T-helper 1 cell (primary cell): ENCODE results near the gene STK24.
"Not testable (repeated sequence)": the region's sequence is repeated elsewhere in the genome, so short reads cannot be mapped to it uniquely, and the experiment has no call there.

ENCODE experiments used
- DNase-seq, 5 donors: peaks; one replicate each; pipeline ENCODE4 v3.0.0-alpha.2; 2012 to 2020

STK24 gene

DNA sequence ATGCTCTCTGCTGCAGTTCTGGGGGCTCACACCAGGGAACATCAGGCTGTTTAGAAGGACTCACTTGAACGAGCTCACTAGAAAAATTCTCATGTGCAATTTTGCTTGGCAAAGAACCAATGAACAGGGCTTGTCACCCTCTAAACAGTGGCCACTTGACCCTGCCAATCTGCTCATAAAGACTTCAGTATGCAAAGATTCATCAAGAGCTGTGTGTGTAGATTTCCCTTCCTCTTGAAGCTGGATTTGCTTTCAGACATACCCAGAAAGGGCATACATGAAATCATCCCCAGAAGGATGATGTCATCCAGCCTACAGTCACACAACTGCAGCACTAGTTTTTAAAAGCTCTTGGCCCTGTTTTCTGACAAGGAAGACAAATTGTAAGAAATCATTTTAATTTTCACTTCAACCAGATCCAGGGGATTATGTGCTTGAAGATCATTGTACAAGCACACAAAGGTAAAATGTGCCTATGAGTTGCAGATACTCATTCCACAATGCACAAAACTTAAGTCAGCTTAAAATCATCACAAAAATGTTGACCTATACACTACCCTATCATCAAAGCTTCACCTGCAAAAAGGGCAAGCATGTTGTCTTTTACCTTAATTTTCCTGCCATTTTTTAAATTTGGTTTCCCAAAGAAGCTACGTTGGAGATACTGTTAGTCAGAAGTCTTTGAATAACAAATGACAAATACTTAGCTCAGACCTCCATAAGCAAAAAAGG lies 5.2 kb upstream of the STK24 start:
- no peak for DNase-seq

DNA sequence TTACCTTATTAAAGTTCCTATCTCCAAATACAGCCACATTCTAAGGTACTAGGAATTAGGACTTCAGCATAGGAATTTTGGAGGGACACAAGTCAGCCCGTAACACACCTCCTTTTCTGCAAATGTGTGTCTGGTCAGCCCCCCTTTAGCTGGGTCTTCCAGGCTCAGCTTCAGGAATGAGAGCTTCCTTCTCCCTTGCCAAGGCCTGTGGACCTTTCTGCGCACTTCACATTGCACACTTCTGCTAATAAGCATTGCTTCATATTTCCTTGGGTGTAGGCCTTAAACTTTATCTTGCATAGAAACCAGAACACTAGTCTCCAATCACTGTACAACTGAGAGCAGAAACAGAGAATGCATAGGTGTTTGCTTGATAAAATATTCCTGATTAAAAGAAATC lies 4.5 kb upstream of the STK24 start:
- DNase-seq = no peak

DNA sequence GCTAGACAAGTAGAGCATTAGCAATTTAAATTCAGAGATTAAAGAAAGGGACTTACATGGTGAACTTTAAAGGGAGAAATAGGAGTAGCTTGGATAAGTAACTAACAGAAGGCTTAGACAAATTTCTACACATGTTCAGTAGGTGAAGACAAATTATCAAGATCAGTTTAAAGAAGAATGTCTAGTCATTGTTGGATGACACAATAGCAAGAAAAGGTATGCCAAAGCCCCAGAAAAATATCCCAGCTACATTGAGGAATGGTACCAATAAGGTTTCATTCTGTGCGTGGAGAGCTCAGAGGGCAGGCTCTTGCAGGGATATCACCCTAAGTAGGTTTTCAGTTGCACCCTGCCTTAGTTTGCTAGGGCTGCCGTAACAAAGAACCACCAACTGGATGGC lies 3.5 kb upstream of the STK24 start:
- DNase-seq = no peak

DNA sequence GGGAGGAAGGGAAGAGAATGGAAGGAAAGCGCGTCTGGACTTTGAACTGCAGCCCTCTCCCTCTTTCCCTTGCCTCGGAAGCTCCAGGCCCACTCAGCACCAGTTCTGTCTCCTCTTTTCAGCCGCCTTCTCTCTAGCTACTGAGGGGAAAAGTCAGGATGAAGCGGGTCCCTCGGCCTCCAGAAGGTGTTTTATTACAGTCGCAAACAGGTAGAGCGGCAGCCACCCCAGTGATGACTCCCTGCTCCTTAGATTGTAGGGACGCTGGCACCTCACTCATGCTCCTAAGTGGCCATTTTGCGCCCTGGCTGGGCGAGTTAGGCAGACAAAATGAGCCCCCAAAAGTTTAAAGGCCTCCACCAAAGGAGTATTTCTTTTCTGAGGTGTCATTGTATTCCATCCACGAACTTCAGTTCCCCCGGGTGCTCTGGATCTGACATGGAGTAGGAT lies 954 bp upstream of the STK24 start:
- no peak for DNase-seq

DNA sequence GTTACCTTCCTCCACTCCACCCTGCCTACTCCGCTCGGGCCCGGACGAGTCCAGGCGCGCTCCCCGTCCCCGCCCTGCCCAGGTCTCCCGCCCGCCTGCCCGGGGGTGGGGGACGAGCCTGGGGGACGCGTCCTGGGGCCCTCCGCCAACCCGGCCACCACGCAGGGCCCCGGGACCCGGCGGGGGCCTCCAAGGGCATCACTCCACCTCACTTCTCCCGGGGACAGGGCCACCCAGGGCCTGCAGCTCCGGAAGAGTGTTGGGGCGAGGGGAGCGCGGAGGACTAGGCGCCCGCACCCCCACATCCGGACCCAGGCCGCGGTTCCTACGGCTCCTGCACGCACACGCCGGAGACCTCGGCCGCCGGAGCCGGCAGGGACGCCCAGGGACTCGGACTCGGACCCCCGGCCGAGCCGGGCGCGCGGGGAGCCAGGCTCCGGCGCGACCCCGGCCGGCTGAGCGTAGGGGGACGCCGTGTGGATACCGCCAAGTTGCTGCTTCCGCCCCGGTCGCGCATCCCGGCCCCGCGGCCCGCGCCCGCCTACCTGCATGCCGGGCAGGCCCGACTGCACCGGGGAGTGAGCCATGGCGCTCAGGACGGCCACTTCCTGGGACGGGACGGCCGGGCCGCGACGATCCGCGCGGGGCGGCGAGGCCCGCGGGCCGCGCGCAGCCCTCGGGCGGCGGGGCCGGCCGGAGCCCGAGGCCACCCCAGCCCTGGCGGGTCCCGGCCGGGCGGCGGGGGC lies 534 bp downstream of the STK24 start:
- DNase-seq = peak in 2 of 5 donors; percentile 45 to 68

DNA sequence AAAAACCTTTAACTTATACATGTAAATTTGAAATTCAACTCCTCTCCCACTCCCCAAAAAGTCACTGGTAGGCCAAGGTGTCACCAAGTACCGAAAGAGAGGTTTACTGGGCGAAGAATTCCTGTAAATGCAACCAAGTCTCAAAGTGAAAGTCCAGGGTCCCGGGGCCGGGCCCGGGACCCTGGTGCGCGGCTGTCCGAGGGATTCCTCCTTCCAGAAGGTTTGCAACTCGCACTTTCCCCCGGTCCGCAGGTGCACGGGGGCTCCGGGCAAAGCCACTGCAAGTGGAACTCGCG lies 1.1 kb downstream of the STK24 start:
- DNase-seq = no peak

DNA sequence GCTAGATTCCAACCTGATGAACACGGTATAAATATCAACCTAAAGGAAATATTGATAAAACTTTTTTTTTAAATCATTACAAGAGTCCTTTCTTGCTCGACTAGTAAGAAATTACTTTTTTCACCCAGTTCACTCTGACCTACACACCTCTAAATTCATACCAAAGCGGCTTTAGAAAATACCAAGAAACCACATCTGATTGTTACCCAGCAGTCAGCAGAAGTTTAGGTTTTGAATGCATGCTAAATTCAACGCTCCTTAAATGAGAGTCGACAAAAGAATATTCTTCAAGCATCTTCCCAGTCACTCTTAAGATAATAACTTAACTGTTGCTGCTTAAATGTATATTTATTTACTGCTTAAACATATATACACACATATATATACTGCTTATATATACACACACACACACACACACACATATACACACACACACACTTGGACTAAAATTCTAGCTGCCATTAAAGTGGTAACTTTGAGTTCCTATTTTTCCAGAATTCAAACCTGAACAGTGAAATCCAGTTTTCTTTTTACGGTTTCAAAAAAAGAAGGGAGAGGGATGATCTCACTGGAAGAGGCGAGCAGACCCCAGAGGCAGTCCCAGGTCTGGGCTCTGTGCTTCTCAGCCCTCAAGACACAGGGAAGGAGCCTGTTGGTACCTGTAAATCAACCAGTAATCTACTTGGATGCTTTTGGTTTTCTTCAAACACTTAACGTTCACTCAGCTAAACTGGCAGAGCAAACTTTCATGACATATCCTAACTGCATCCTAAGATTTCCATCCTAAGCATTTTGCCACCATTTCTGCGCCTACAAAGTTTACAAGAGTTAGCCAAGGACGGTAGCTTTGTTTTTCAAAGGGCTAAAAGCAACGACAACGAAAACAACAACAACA lies 1.7 kb downstream of the STK24 start:
- no peak for DNase-seq

DNA sequence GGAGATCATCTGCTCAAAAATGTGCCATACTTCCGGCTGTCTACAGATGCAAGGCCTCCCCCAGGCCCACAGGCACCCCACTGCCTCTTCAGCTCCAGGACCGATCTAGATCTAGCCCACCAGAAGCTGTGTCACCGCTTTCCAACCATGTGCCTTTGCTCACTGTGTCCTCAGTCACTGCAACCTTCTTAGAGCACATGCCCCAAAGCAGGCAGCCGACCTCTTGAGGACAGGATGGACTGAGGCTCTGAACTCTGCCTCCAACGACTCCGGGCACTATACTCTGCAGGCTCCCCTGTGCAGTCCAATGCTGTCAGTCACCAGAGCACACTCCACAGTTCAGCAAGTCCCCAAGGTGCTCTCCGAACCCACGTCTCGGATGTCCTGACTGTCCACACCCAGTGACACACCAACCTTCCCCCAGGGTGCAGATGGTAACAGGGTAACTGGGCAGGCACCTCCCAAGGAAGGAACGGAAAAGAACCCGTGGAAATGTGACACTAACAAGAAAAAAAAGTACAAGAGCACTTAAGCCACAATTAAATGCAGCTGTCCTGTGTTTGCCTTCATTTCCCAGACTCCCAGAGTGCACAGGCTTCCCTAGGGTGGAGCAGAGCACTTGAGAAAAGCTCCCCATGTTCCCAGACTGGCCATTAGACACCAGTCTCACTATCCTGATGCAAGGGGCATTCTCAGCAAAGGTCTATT lies 4.8 kb downstream of the STK24 start:
- DNase-seq = no peak

DNA sequence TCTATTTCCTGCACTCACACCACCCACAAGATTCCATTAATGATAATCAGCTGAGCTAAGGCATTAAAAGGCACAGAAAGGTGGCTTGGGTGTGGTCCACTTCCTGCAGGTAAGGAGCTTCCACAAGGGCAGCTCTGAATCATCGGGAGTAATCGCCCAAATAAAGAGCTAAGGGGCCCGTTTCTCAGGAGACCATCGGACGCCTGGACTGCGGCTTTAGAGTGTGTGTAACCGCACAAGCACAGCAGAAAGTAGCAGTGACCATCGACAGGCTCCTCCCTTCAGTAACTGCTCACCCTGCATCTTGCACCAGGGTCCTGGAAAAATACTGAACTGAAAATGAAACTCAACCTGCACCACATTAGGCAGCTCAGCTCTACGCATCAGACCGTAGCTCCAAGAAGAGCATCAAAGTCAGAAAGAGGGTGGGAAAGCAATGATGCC lies 6.0 kb downstream of the STK24 start:
- peak in 2 of 5 donors; percentile 21 to 75 for DNase-seq

DNA sequence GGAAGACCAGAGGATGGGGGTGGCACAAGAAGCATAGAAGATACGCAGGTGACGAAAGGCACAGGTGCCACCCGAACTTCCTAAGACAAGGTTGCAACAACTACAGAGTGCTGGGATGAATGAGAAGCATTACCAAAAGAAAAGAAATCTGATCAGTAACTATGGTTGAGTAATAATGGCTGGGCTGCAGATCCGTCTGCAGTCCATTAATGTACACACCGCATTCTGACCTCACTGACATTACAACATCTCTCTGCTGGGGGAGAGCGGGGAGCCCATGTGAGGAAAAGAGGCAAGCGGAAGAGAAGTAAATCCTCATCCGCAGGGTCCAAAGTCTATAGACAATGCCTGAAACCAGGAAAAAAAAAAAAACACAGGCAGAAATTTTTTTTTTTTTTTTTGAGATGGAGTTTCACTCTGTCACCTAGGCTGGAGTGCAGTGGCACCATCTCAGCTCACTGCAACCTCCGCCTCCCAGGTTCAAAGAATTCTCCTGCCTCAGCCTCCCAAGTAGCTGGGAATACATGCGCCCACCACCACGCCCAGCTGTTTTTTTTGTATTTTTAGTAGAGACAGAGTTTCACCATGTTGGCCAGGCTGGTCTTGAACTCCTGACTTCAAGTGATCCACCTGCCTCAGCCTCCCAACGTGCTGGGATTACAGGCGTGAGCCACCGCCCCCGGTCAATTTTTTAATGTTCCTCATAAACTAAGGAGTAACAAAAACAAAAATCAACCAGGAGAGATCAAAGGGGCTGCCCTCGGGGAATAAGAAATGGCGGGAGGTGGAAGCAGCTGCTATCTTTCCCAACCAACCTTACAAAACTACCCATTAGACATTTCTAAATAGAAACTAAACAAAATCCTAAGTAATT lies 7.2 kb downstream of the STK24 start:
- DNase-seq = not testable (repeated sequence)

DNA sequence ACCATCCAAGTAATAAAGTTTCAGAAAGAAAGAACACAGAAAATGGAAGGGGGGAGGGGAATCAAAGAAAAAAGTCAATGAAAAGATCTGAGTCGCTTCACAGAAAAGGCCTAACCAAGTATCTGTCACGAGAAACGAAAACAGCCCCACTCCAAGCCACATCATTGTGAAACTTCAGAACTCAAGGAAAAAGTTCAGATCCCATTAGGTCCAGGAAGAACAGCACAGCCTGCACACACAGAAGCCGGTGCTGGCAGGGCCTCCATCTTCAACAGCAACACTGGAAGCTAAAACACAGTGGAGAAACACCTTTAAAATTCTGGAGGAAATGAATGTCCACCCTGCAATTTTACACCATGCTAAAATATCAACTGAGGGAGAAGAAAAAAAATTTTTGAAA lies 8.0 kb downstream of the STK24 start:
- no peak for DNase-seq

DNA sequence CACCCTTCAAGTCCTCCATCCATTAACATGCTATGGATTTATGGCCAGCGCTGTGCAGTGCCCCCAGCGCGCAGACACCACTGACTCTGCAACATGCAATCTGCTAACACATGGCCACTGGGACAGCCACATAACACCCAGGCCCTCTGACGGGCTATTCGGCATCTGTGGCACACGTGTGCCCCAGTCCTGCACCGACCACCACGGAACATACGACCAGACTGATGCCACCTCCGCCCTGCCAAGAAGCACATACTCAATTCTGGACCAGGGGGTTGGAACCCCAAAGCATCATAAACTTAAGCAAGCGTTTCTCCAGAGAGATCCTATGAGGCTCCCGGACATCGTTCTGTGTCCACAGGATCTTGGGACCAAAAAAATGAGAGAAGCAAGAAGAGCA lies 9.8 kb downstream of the STK24 start:
- DNase-seq = no peak

DNA sequence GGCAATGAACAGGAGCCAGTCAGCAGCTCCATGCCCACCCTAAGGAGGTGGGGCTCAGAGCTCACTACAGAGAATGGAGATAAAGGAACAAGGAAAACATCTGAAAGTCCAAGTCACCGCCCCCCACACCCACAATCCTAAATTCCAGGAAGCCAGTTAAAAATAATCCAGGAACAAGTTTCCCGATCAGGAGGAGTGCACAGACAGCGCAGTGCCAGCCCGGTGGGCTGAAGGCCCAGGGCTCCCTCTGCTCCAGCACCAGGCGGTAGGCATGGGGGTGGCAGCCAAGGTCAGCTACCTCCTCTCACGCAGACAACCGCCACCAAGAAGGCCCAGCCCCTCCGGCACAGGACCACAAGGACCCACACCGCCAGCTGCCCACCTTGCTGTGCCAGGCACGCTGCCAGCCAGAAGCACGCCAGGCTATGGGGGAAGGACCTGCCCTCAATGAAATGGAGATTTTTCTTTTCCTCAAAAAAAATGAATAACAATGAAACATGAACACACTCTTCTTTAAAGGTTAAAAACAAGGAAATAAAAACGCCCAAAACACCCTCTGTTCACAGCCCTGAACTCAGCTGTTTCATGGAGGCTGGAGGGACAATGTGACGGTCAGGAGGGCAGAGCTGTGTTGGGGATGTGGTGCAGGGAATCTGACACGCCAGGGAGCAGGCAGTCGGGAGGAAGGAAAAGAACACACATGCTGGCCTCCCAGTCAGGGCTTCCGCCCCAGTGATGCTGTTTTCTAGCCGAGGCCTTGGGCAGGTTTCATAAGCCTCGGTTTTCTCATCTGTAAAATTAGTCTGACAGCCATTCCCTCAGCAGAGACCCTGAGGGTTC lies 11.0 kb downstream of the STK24 start:
- DNase-seq = no peak

DNA sequence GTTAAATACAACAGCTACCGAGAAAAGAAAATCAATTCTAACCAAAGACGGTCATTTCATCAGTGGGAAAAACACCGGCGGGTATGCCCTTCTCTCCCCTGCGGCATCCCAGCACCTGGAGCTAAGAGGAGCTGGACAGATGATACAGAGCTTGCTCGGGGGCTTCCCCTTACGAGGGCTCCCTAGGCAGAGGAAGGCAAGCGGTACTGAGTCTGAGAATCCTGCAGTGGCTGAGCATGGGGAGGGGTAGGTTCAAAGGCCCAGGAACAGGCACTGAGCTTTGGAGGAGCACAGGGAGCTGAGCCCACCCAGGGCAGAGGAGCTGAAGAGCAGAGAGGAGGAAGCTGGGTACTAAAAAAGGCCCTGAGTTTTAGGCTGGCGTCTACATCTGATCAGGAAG lies 12.7 kb downstream of the STK24 start:
- no peak for DNase-seq

DNA sequence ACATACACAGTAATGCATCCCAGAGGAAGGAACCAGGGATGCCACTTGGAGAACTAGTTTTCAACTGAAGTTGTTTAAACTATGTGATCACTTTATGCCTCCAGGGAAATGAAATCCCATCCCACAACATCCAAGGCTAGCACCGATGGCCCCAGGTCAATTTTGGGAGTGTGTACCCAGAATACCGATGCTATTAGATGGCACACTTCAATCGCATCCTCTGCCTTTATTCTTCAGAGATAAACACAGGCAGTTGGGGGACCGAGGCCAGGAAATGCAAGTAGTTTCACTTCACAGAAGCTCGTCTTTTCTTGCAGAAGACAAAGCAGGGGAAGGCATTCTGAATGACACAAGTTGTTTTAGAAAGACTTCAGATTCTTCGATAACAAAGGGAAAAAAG lies 13.8 kb downstream of the STK24 start:
- DNase-seq = peak in 3 of 5 donors; percentile 23 to 68 (median 41)

DNA sequence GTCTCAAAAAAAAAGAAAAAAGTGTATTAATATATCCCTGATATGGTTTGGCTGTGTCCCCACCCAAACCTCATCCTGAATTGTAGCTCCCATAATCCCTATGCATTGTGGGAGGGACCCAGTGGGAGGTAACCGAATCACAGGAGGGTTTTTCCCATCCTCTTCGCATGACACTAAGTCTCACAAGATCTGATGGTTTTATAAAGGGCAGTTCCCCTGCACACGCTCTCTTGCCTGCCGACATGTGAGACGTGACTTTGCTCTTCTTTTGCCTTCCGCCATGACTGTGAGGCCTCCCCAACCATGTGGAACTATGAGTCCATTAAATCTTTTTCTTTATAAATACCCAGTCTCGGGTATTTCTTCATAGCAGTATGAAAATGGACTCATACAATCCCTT lies 17.7 kb downstream of the STK24 start:
- no peak for DNase-seq

DNA sequence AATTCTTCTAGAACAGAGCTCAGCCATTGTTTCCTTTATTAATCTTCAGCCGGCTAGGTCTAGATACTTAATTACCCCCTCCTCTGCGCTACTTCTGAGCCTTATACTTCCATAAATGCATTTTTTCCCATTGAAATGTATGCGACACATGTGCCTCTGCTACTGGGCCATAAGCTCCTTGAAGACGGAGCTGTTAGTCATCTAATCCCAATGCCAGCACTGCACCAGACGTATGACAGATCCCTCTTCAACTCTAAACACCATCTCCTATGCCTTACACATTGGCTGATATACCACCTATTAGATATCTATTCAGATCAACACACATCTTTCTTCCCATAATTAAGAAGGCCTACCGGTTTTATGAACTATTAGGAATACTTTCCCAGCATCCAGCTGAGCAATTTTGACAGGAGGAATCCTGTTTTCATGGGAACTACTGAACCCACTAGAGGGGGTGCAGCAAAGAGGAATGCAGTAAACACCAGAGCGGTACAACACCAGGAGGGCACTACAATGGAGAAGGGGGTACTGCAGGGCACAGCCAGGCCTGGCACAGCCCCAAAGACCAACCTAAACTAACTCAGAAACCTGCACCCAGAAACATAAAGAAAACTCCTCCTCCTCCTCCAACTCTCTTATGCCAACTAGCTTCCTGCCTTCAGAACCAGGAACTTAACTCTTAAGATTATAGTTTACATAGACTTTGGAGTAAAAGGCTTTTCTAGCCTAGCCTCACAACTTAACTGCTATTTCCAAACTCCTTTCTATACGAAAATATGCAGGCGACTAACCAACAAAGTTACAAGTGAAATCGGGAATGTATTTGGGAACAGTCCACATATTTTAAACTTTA lies 18.7 kb downstream of the STK24 start:
- DNase-seq = no peak

DNA sequence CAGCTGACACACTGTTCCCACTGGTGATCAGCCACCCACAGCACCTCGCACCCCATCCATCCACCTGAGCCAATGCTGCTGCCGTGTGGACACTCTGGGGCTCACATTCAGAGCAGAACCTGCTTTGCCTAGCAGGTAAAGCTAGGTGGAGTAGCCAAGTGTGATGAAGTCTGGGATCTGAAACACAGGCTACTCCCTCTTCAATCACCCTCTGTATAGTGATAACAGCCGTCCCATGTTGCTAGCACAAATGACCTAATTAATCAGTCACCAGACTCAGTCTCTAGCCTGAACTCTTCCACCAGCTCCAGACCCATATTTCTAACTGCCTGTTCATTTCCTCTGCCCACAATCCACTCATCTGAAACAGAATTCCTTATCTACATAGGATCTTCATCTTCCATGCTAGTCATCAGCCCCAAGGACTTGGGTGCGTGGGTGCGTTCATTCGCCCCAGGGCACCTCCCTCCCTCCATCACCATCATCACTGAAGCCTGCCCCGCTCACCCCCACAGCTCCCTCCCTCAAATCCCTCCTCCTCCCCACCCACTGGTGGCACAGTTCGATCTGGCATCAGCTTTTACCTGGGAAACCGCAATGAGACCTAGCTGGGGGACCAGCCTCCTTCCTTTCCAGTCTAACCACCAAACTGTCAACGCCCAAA lies 19.8 kb downstream of the STK24 start:
- DNase-seq = no peak

DNA sequence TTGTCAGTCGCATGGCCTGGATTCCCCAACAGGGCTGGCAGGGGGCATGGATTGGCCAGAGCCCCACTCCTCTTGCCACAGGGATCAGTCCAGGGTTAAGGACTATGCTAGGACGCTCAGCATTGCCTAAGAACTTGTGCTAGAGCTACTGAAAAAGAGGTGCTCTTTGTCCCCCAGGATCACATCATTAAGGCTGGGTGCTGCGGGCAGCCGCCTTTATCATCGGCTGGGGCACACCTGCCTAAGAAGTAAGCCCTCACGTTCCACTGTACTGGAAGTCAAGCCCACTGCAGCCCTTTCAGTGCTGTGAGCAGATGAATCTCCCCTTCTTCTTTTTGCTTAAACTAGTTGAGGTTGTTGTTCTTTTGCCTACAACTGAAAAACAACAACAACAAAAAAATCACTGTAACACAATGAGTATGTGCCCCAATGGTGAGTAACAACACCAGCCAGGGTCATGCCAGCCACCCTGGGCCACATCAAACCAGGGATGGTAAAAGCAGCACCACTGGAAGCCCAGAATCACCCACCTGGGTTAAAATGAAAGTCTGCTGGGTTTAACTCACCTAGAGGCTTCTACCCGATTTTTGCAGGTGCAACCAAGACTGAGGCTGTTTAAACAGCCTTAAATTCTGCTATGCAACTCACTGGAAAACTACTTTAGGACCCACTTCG lies 20.6 kb downstream of the STK24 start:
- DNase-seq = no peak
